HepG2 (cell line): ENCODE measurements around the gene TSPAN5. TPM values are rescaled to one million over a fixed set of nuclear protein-coding genes. Genes with fewer than 3 reads are reported as not detected.

Experiments used
- ATAC-seq: fragments of 200-7000 bp; cut with Tn5 transposase; 3 replicates; pipeline ENCODE4 v1.9.1; 2020; ENCODE audit warnings: mild to moderate bottlenecking, moderate library complexity
- BruUV-seq: library from RNA; stranded (reverse); fragments of 400-500 nt; replicated peaks from 2 replicates; lab custom pipeline; 2021; lab: Mats Ljungman, UMichigan
- CTCF ChIA-PET: fragments of 300-600 bp; formaldehyde crosslinking; extraction: SDS; loops from one replicate; lab custom pipeline; 2021; ENCODE audit warnings: low total read pairs, inconsistent platforms, low intra/inter-chr PET ratio; lab: Yijun Ruan, JAX
- POLR2A ChIA-PET: fragments of 350-600 bp; sonication (Branson Sonifier 250); formaldehyde crosslinking; loops from one replicate; lab custom pipeline; 2020; ENCODE audit warnings: antibody characterized with exemption, inconsistent platforms; lab: Yijun Ruan, JAX
- DNase-seq: peaks from one replicate; pipeline ENCODE4 v3.0.0-alpha.2; 2015; ENCODE audit warnings: low spot score
- FAIRE-seq: peaks from 3 replicates; lab custom pipeline; 2011; peaks lifted over from hg19 to GRCh38; lab: Jason Lieb, UNC
- H2AFZ ChIP-seq: one replicate; pipeline ENCODE4 v1.6.1; 2011; ENCODE audit warnings: low read length, inconsistent platforms
- H3K27ac ChIP-seq: fragments of 300-600 bp; 3 replicates; pipeline ENCODE4 v1.8.0; 2011; ENCODE audit warnings: mixed run types, mild to moderate bottlenecking, mixed read lengths, low read length, inconsistent platforms; ENCODE audit not compliant: insufficient read depth; ENCODE audit errors: extremely low read length
- H3K27me3 ChIP-seq, 2 experiments: fragments of 200-600 bp in 1 of 2; 2 replicates in 1 of 2; 3 replicates in 1 of 2; pipeline versions ENCODE4 v1.6.0 to v1.8.0; 2011; ENCODE audit warnings: low read length in 2 of 2, mild to moderate bottlenecking in 2 of 2, moderate library complexity in 2 of 2, inconsistent platforms in 1 of 2; ENCODE audit not compliant: insufficient read depth in 2 of 2, control insufficient read depth in 1 of 2
- H3K36me3 ChIP-seq, 2 experiments: fragments of 200-600 bp in 1 of 2; replicated peaks in 1 of 2; 2 replicates in 1 of 2; 3 replicates in 1 of 2; pipeline versions ENCODE4 v1.5.1 to v1.8.0; 2011; ENCODE audit warnings: low read length in 2 of 2, inconsistent platforms in 1 of 2; ENCODE audit not compliant: insufficient read depth in 2 of 2, control insufficient read depth in 1 of 2
- H3K4me1 ChIP-seq: 2 replicates; pipeline ENCODE4 v1.5.1; 2012; ENCODE audit warnings: low read length, inconsistent platforms; ENCODE audit not compliant: insufficient read depth
- H3K4me2 ChIP-seq: 2 replicates; pipeline ENCODE4 v1.6.0; 2011; ENCODE audit warnings: low read depth, low read length, inconsistent platforms
- H3K4me3 ChIP-seq, 3 experiments: fragments of 200-600 bp in 1 of 3; sonication (generic), shearing (Covaris generic) in 1 of 3; replicated peaks in 1 of 3; 2 replicates each; pipeline ENCODE4 v1.5.1; 2011 to 2016; ENCODE audit warnings: low read length in 3 of 3, inconsistent platforms in 2 of 3, low read depth in 2 of 3, mild to moderate bottlenecking in 2 of 3, control low read depth in 1 of 3, mixed read lengths in 1 of 3; ENCODE audit not compliant: insufficient read depth in 1 of 3
- H3K79me2 ChIP-seq: one replicate; pipeline ENCODE4 v1.6.1; 2011; ENCODE audit warnings: low read length, inconsistent platforms; ENCODE audit not compliant: insufficient read depth
- H3K9ac ChIP-seq: 2 replicates; pipeline ENCODE4 v1.6.0; 2011; ENCODE audit warnings: mild to moderate bottlenecking, low read depth, low read length, inconsistent platforms; ENCODE audit not compliant: insufficient read depth
- H3K9me3 ChIP-seq: 2 replicates; pipeline ENCODE4 v1.5.1; 2012; ENCODE audit warnings: mild to moderate bottlenecking, low read length
- H4K20me1 ChIP-seq: 2 replicates; pipeline ENCODE4 v1.6.0; 2011; ENCODE audit warnings: inconsistent platforms, mild to moderate bottlenecking, low read length, moderate library complexity; ENCODE audit not compliant: insufficient read depth
- ARNT2 ChIP-seq: sonication (generic); formaldehyde crosslinking; IDR thresholded peaks from 2 replicates; pipeline ENCODE4 v1.8.0; 2022; ENCODE audit warnings: mild to moderate bottlenecking, low read depth, missing genetic modification reagents, moderate library complexity
- ASH2L ChIP-seq: fragments of 300-600, 200-600 bp; sonication (generic); IDR thresholded peaks from 2 replicates; pipeline ENCODE4 v1.7.0; 2017; ENCODE audit warnings: low read depth, mild to moderate bottlenecking, moderate library complexity, mixed read lengths, low read length; ENCODE audit not compliant: insufficient read length
- BRCA1 ChIP-seq: sonication (generic); formaldehyde crosslinking; IDR thresholded peaks from 2 replicates; pipeline ENCODE4 v1.4.0; 2020; ENCODE audit warnings: missing genetic modification reagents
- CHD4 ChIP-seq: fragments of 200-600 bp; sonication (generic); IDR thresholded peaks from 2 replicates; pipeline ENCODE4 v1.7.0; 2017; ENCODE audit warnings: mild to moderate bottlenecking, low read length, borderline replicate concordance
- FOSL1 ChIP-seq: sonication (generic); formaldehyde crosslinking; IDR thresholded peaks from 2 replicates; pipeline ENCODE4 v1.9.0; 2021; ENCODE audit warnings: missing genetic modification reagents, borderline replicate concordance
- HES4 ChIP-seq: sonication (generic); formaldehyde crosslinking; IDR thresholded peaks from 2 replicates; pipeline ENCODE4 v1.9.0; 2021; ENCODE audit warnings: mild to moderate bottlenecking, missing genetic modification reagents, borderline replicate concordance
- KDM6A ChIP-seq: IDR thresholded peaks from 2 replicates; pipeline ENCODE4 v1.6.1; 2016; ENCODE audit warnings: low read depth
- ONECUT2 ChIP-seq: sonication (generic); formaldehyde crosslinking; IDR thresholded peaks from 2 replicates; pipeline ENCODE4 v1.4.0; 2020; ENCODE audit warnings: missing genetic modification reagents
- PHB2 ChIP-seq: fragments of 450-650 bp; IDR thresholded peaks from 2 replicates; pipeline ENCODE4 v1.6.1; 2018; ENCODE audit not compliant: partially characterized antibody
- RELA ChIP-seq: sonication (generic); formaldehyde crosslinking; IDR thresholded peaks from 2 replicates; pipeline ENCODE4 v1.4.0; 2020; ENCODE audit warnings: missing genetic modification reagents
- SIX4 ChIP-seq: sonication (generic); formaldehyde crosslinking; IDR thresholded peaks from 2 replicates; pipeline ENCODE4 v1.4.0; 2020; ENCODE audit warnings: missing genetic modification reagents
- TBP ChIP-seq: sonication (generic); formaldehyde crosslinking; IDR thresholded peaks from 2 replicates; pipeline ENCODE4 v1.5.0; 2020; ENCODE audit warnings: missing genetic modification reagents
- TGIF2 ChIP-seq: IDR thresholded peaks from 2 replicates; pipeline ENCODE4 v1.6.1; 2016; ENCODE audit warnings: control low read depth, missing compliant biosample characterization
- ZNF383 ChIP-seq: sonication (generic); formaldehyde crosslinking; IDR thresholded peaks from 2 replicates; pipeline ENCODE4 v1.4.0; 2020; ENCODE audit warnings: missing genetic modification reagents, mild to moderate bottlenecking, borderline replicate concordance
- ZNF605 ChIP-seq: sonication (generic); formaldehyde crosslinking; IDR thresholded peaks from 2 replicates; pipeline ENCODE4 v1.8.0; 2022; ENCODE audit warnings: mild to moderate bottlenecking, missing genetic modification reagents
- WGBS: methylation state at CpG from one replicate; pipeline ENCODE4 v1.1.6; 2017; ENCODE audit warnings: low lambda C conversion rate; 5-methylcytosine and 5-hydroxymethylcytosine counted together
- in situ Hi-C: cut with HindIII; loops from 2 replicates; pipeline ENCODE4 v1.10.0; 2017; ENCODE audit warnings: low pct_unique_long_range_greater_than_20kb; ENCODE audit not compliant: extremely low pct_ligation_motif_present
- intact Hi-C: fragments of 100-400 bp; cut with micrococcal nuclease; formaldehyde crosslinking; loops from one replicate; pipeline ENCODE4 v1.10.0; 2022; ENCODE audit not compliant: unreplicated experiment
- polyA plus RNA-seq, 8 experiments: library from polyadenylated mRNA; depleted of rRNA in 3 of 8; stranded (reverse) in 7 of 8; unstranded in 1 of 8; fragments of >200 nt; fragmentation: Illumina TruSeq in 4 of 8; extraction: Trizol in 4 of 8; gene quantifications; 2 replicates each; pipeline versions ENCODE4 v1.2.1 to v1.2.3, GENCODE V29; 2011 to 2016; ENCODE audit warnings: low read depth in 4 of 8, missing spikeins in 1 of 8, mixed read lengths in 1 of 8; ENCODE audit not compliant: insufficient read depth in 1 of 8
- total RNA-seq, 5 experiments: library from RNA; depleted of rRNA; stranded (reverse); fragments of >200 nt; fragmentation: Illumina TruSeq; extraction: Trizol; gene quantifications; 2 replicates each; pipeline ENCODE4 v1.2.3, GENCODE V29; 2016; ENCODE audit warnings: low read depth in 1 of 5
- TF ChIP-seq, protein P1 (sequence below): sonication (generic); formaldehyde crosslinking; IDR thresholded peaks from 2 replicates; pipeline ENCODE4 v1.9.0; 2021; ENCODE audit warnings: missing genetic modification reagents, mild to moderate bottlenecking, borderline replicate concordance

Gene TSPAN5
- total and polyA plus RNA-seq, 2 of the 13 experiments (the other 11 are each of a cell fraction or from before 2014, with no cell fraction given) = 0.20 to 0.53 TPM

DNA sequence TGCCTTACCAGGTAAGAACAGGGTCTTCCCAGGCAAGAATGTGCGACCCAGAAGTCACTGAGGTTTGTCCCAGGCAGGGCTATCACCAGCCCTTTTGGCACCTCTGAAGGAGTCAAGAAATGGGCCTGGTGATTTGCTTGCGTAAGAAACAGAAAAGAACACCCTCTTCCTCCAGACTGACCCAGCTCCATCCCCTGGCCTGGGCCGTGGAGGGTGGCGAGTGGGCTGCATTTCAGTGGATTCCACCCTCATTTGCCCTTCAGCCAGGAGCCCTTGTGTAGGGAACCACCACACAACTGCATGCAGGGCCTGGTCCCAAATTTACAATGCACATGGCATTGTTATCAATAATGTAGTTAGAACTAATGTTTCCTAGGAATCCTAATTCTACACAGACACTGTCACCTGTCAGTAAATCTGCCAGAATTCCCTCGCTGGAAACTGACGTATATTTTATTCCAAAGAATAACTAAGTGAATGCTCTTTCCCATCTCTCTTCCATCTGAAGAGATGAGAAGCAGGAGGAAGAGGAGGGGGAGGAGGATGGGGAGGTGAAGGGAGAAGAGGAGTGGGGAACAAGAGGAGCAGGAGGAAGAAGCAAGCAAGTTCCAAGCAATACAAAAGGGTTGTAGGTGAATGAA, 46.6 kb downstream of the TSPAN5 start:
- intact Hi-C loops = no loop called here
- H3K9me3 ChIP-seq = no peaks in the 10 kb centered on the region
- BruUV-seq = no TSS peak
- H3K27ac ChIP-seq = no peak overlapping the region
- H3K27me3 ChIP-seq = peaks cover 0 to 9% of the 10 kb centered on the region in 2 experiments; a peak in 2 of 5 replicates
- no peak overlapping the region for H3K4me3 ChIP-seq
- no peak overlapping the region for H3K9ac ChIP-seq
- in situ Hi-C loops = no loop called here
- no peak overlapping the region for H3K4me2 ChIP-seq
- POLR2A ChIA-PET = no interaction called here
- WGBS = 12% methylated on average over 4 of the region's 6 CpGs
- H3K79me2 ChIP-seq = no peaks in the 10 kb centered on the region
- DNase-seq (no peak), FAIRE-seq (no peak)
- CTCF ChIA-PET = no interaction called here
- H4K20me1 ChIP-seq = no peaks in the 10 kb centered on the region
- H3K4me1 ChIP-seq = no peaks in the 10 kb centered on the region
- no peaks in the 10 kb centered on the region for H3K36me3 ChIP-seq
- no peak overlapping the region for H2AFZ ChIP-seq
- no peak for TF ChIP-seq PHB2
- no peak for TF ChIP-seq RELA (CRISPR knock-in tag)
- TF ChIP-seq BRCA1 = no peak
- no peak for TF ChIP-seq ZNF383
- no peak for TF ChIP-seq ZNF605 (CRISPR knock-in tag)
- TF ChIP-seq, protein P1, sequence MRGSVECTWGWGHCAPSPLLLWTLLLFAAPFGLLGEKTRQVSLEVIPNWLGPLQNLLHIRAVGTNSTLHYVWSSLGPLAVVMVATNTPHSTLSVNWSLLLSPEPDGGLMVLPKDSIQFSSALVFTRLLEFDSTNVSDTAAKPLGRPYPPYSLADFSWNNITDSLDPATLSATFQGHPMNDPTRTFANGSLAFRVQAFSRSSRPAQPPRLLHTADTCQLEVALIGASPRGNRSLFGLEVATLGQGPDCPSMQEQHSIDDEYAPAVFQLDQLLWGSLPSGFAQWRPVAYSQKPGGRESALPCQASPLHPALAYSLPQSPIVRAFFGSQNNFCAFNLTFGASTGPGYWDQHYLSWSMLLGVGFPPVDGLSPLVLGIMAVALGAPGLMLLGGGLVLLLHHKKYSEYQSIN = no peak
- TF ChIP-seq KDM6A (CRISPR knock-in tag) = no peak
- TF ChIP-seq FOSL1 (CRISPR knock-in tag) = no peak
- no peak for TF ChIP-seq ARNT2 (CRISPR knock-in tag)
- TF ChIP-seq ASH2L = no peak
- TF ChIP-seq CHD4 = no peak
- no peak for TF ChIP-seq ONECUT2 (CRISPR knock-in tag)
- TF ChIP-seq HES4 (CRISPR knock-in tag) = no peak
- TF ChIP-seq TGIF2 = no peak
- no peak for TF ChIP-seq TBP (CRISPR knock-in tag)
- TF ChIP-seq SIX4 = no peak
- TF ChIP-seq, all 625 proteins: peak for 0
- ATAC-seq = no peak
